ENCODE data around the gene ZRANB1. TPM values are rescaled to one million over a fixed set of nuclear protein-coding genes. Genes with fewer than 3 reads are reported as not detected.

Gene ZRANB1
- total and polyA plus RNA-seq, 10 of the 15 experiments (the other 5 are each of a cell fraction or from before 2014, with no cell fraction given) = 1.7 to 11.8 (median 6.2) TPM

DNA sequence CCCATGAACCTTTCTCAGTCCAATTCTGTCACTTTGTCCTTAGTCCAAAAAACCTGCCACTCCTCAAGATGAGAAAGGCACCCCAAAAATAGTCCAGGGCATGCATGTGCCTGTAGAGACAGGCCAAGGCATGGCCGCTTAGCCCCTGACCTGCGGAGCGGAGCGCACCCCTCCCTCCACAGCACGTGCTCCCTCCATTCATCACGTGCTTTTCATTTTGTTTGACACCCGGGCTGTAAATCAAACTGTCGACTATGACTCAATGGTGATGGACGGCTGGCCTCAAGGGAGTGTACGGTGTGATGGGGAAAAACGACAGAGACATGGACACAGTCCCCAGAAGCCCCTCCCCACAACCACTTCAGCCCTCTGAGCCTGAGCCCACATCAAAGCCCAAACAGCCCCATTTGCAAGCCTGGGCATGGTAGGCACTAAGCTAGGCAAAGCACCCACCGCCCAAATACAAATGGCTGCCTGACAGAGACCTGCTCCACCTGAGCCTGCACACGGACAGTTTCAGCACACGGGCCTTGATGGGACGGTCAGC lies 90.6 kb downstream of the ZRANB1 start:
- Histone ChIP-seq H3K36me3 (ENCODE audit: control insufficient read depth in 2 of 2, insufficient read depth in 2 of 2, low read length in 1 of 2) (no peaks in the 10 kb centered on the region), H2AFZ (ENCODE audit: control insufficient read depth, low read depth, low read length) (no peak overlapping the region), H4K20me1 (ENCODE audit: control insufficient read depth, insufficient read depth) (no peaks in the 10 kb centered on the region), H3K9me3 (replicated peaks; ENCODE audit: control insufficient read depth, insufficient read depth, low read length) (no peaks in the 10 kb centered on the region), H3K9ac (ENCODE audit: control insufficient read depth, insufficient read depth, low read length) (no peak overlapping the region), H3K27ac (ENCODE audit: control insufficient read depth, insufficient read depth) (no peak overlapping the region), H3K4me1 (ENCODE audit: control insufficient read depth, insufficient read depth, low read length) (no peaks in the 10 kb centered on the region), H3K4me2 (ENCODE audit: control insufficient read depth, insufficient read depth) (no peak overlapping the region), H3K27me3 (replicated peaks in 1 of 2; ENCODE audit: control insufficient read depth in 2 of 2, insufficient read depth in 2 of 2, low read length in 1 of 2) (peaks cover 0 to 4% of the 10 kb centered on the region in 2 experiments; a peak in 2 of 4 replicates), H3K79me2 (ENCODE audit: control insufficient read depth, insufficient read depth, low read length) (no peaks in the 10 kb centered on the region), H3K4me3 (no peak overlapping the region)
- FAIRE-seq (no peak), ATAC-seq (no peak), DNase-seq (ENCODE audit: low read depth, low spot score) (no peak)
- in situ Hi-C loops (cut with MboI) (no loop called here), intact Hi-C loops (cut with micrococcal nuclease; ENCODE audit: unreplicated experiment) (no loop called here)
- 60% methylated on average over 15 of the region's 15 CpGs for WGBS (ENCODE audit: insufficient coverage, insufficient replicate concordance, low lambda C conversion rate, missing lambda C conversion rate)
- SMC1A ChIA-PET (ENCODE audit: uncharacterized antibody, unreplicated experiment) = no interaction called here
- RAD21 ChIA-PET (ENCODE audit: unreplicated experiment) = no interaction called here
- no TSS peak for BruUV-seq (replicated peaks)
- TF ChIP-seq ESRRA (IDR thresholded peaks at IDR 0.05; ENCODE audit: low read length) (no peak), CBX3 (IDR thresholded peaks at IDR 0.05; ENCODE audit: borderline replicate concordance, low read depth) (no peak), SIN3A (IDR thresholded peaks at IDR 0.05; ENCODE audit: low read depth, low read length) (no peak), NR2C2 (IDR thresholded peaks at IDR 0.05; ENCODE audit: borderline replicate concordance, control insufficient read depth, insufficient read length, low read depth) (no peak)
- TF ChIP-seq, protein P1, sequence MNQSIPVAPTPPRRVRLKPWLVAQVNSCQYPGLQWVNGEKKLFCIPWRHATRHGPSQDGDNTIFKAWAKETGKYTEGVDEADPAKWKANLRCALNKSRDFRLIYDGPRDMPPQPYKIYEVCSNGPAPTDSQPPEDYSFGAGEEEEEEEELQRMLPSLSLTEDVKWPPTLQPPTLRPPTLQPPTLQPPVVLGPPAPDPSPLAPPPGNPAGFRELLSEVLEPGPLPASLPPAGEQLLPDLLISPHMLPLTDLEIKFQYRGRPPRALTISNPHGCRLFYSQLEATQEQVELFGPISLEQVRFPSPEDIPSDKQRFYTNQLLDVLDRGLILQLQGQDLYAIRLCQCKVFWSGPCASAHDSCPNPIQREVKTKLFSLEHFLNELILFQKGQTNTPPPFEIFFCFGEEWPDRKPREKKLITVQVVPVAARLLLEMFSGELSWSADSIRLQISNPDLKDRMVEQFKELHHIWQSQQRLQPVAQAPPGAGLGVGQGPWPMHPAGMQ (IDR thresholded peaks at IDR 0.05; ENCODE audit: borderline replicate concordance) = no peak
- CTCF ChIA-PET = interaction anchor here (1.1 kb wide), 1 partner anchor 15 kb away, joined by 3 read pairs; no protein-coding TSS in a partner anchor
- POLR2A ChIA-PET = no interaction called here
